Skeletal muscle tissue (tissue), 4 donors: ENCODE data around the gene PLXNA3. TPM values are rescaled to one million over a fixed set of nuclear protein-coding genes. Genes with fewer than 3 reads are reported as not detected.

Source experiments
- H3K27ac ChIP-seq: one replicate; pipeline ENCODE4 v1.7.0; 2013; ENCODE audit warnings: mild to moderate bottlenecking, low read depth, low read length, inconsistent platforms
- H3K27me3 ChIP-seq, 3 donors: one replicate each; pipeline ENCODE4 v1.7.0; 2013; ENCODE audit warnings: low read length in 3 of 3; ENCODE audit not compliant: control insufficient read depth in 3 of 3, insufficient read depth in 3 of 3
- H3K36me3 ChIP-seq, 3 donors: one replicate each; pipeline ENCODE4 v1.7.0; 2013; ENCODE audit warnings: low read length in 3 of 3; ENCODE audit not compliant: control insufficient read depth in 3 of 3, insufficient read depth in 3 of 3
- H3K4me1 ChIP-seq, 3 donors: one replicate each; pipeline ENCODE4 v1.7.0; 2013; ENCODE audit warnings: low read length in 3 of 3, mild to moderate bottlenecking in 3 of 3; ENCODE audit not compliant: control insufficient read depth in 3 of 3, insufficient read depth in 3 of 3
- H3K4me3 ChIP-seq, 3 donors: one replicate each; pipeline ENCODE4 v1.7.0; 2013; ENCODE audit warnings: low read length in 3 of 3
- H3K9ac ChIP-seq, 3 donors: one replicate each; pipeline ENCODE4 v1.7.0; 2013; ENCODE audit warnings: low read length in 3 of 3, mild to moderate bottlenecking in 3 of 3, moderate library complexity in 2 of 3, low read depth in 1 of 3
- H3K9me3 ChIP-seq, 3 donors: one replicate each; pipeline ENCODE4 v1.7.0; 2013; ENCODE audit warnings: low read length in 3 of 3; ENCODE audit not compliant: control insufficient read depth in 3 of 3
- total RNA-seq: library from RNA; depleted of rRNA; stranded (reverse); fragments of >200 nt; gene quantifications from one replicate; pipeline ENCODE4 v1.2.3, GENCODE V29; 2014
- donor health status: Osteomylitis.

PLXNA3 gene
- total RNA-seq, 1 donor from 2014 or later, result 9.9 TPM

DNA sequence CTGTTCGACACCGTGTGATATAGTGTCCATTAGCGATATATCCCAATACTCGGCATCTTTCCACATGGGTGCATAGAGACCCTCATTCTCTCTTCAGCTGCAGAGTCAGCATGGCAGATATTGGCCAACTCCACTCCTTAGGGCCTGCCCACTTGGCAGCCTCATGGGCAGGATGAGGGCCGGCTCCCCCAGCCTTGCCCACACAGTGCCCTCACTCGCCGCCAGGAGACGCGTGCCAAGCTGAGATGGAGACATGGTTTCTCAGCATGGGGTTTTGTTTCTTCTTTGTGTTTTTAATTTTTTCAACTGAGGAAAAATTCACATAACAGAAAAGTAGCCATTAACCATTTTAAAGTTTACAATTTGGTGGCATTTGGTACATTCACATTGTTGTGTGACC lies 5.3 kb upstream of the PLXNA3 start:
- H3K4me3 ChIP-seq, result no peak overlapping the region
- H3K9me3 ChIP-seq, result no peaks in the 10 kb centered on the region
- H3K36me3 ChIP-seq, result peaks cover 14 to 29% (median 23%) of the 10 kb centered on the region in 3 donors
- H3K9ac ChIP-seq, result no peak overlapping the region
- no peaks in the 10 kb centered on the region for H3K4me1 ChIP-seq
- no peaks in the 10 kb centered on the region for H3K27me3 ChIP-seq
- H3K27ac ChIP-seq, result no peak overlapping the region

DNA sequence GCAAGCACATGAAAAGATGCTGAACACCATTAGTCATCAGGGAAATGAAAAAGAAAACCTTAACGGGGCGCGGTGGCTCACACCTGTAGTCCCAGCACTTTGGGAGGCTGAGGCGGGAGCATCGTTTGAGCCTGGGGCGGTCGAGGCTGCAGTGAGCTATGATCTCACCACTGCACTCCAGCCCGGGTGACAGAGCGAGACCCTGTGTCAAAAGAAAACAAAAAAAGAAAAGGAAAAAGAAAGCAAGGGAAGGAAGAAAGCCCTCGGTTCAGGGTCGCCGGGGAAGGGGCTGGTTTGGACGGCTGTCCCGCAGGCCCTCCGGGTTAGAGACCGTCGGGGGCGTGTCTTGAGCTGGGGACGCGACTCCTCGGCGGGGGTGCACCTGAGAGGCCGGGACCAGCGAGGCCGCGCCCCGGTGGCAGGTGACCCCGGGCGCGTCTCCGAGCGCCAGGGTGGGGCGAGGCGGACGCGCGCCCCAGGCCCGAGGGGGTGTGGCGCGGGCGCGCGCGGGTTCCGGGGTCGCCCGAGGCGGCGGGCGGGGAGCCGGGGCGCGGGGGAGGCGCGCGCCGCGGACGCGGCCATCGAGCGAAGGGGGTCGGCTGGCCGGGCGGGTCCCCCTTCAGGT lies 478 bp upstream of the PLXNA3 start:
- peak overlapping the region in 1 of 3 donors; percentile 62 for H3K9ac ChIP-seq
- peaks cover 0 to 8% (median 2%) of the 10 kb centered on the region in 3 donors for H3K4me1 ChIP-seq
- H3K27ac ChIP-seq, result no peak overlapping the region

DNA sequence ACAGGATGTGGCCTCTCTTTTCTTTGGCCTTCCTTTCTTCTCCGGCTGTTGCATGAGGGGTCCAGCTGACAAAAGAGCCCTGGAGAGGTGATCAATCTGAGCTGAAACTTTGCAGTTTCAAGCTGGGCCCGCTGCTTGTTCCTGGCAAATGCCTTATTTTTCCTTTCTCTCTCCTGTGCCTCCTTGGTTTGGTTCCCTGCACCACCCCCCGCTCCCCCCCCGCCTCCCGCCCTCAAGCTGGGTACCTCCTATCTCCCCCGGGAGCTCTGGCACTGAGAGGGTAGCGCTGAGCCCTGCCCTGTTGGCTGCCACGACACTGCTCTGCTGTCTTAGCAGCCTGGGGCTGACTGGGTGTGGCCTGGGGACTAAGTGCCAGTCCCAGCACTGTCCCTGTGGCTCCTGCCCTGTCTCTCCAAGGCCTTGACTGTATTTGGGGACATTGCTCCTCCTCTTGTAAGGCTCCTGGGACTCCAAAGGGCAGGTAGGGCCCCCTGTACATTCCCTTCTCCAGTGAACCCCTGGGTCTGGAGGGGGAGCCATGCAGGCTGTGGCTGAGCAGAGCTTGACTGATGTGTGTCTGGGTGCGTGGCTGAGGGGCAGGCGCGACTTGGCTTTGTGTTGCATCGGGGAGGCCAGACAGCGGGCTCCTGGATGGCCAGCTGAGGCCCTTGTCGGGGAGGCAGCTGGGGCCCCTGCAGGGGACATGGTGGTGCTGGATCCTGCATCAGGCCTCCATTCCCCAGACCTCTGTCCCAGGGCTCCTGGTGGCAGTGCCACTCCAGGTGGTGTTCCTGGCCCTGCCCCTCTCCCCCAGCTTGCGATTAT lies 1.1 kb downstream of the PLXNA3 start:
- peak overlapping the region; percentile 10 to 68 (median 38) for H3K9ac ChIP-seq
- no peaks in the 10 kb centered on the region for H3K9me3 ChIP-seq
- H3K27ac ChIP-seq, result no peak overlapping the region
- peaks cover 0 to 8% (median 2%) of the 10 kb centered on the region in 3 donors for H3K4me1 ChIP-seq
- H3K4me3 ChIP-seq, result peak overlapping the region; percentile 48 to 67 (median 65)
- no peaks in the 10 kb centered on the region for H3K36me3 ChIP-seq
- no peaks in the 10 kb centered on the region for H3K27me3 ChIP-seq

More for the DNA sequence above, 478 bp upstream of the PLXNA3 start:
- Histone ChIP-seq H3K27me3 (no peaks in the 10 kb centered on the region), H3K4me3 (peak overlapping the region; percentile 38 to 56 (median 43)), H3K9me3 (no peaks in the 10 kb centered on the region), H3K36me3 (peaks cover 0 to 3% (median 1%) of the 10 kb centered on the region in 3 donors)

DNA sequence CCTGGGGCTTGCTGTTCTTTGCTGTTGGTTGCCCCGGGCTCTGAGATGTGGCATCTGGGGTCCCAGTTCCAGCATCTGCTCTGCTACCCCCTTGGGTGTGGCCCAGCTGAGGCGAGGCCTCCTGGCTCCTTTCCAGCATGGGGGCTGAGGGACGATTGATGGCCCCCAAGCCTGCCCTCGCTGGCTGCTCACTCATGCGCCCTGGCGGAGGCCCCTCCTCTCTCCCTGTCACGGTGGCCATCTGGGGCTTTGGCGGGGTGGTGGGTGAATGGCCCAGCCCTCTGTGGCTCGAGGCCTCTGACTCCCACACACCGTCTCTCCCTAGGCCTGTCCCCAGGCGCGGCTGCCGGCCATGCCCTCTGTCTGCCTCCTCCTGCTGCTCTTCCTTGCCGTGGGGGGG lies 1.8 kb downstream of the PLXNA3 start:
- Histone ChIP-seq H3K4me3 (peak overlapping the region in 1 of 3 donors; percentile 13), H3K9me3 (no peaks in the 10 kb centered on the region), H3K27me3 (no peaks in the 10 kb centered on the region), H3K4me1 (peaks cover 0 to 8% (median 2%) of the 10 kb centered on the region in 3 donors), H3K36me3 (no peaks in the 10 kb centered on the region), H3K9ac (peak overlapping the region in 1 of 3 donors; percentile 16), H3K27ac (no peak overlapping the region)

DNA sequence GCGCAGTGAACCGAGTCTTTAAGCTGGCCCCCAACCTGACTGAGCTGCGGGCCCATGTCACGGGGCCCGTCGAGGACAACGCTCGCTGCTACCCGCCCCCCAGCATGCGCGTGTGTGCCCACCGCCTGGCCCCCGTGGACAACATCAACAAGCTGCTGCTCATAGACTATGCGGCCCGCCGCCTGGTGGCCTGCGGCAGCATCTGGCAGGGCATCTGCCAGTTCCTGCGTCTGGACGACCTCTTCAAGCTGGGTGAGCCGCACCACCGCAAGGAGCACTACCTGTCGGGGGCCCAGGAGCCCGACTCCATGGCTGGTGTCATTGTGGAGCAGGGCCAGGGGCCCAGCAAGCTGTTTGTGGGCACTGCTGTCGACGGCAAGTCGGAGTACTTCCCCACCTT lies 2.2 kb downstream of the PLXNA3 start:
- no peaks in the 10 kb centered on the region for H3K9me3 ChIP-seq
- H3K9ac ChIP-seq, result no peak overlapping the region
- no peak overlapping the region for H3K27ac ChIP-seq
- no peaks in the 10 kb centered on the region for H3K27me3 ChIP-seq
- H3K4me3 ChIP-seq, result no peak overlapping the region
- H3K36me3 ChIP-seq, result no peaks in the 10 kb centered on the region
- H3K4me1 ChIP-seq, result peaks cover 0 to 8% (median 2%) of the 10 kb centered on the region in 3 donors

DNA sequence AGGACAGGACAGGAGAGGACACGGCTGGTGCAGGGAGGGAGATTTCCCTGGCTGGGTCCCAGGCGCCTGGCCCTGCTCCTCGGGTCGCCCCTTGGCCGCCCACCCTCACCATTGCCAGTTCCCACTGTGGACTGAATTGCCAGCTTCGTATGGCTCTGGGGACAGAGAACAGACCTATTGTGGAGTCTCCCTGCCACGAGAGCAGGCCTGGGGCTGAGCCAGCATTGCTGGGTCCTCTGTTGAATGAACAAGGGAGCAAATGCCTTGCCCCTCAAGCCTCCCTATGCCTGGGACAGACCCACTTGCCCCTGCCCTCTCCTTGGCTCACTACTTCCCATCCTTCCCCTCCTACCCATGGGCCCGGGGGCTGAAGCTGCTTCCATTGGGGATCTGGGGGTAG lies 4.3 kb downstream of the PLXNA3 start:
- H3K27me3 ChIP-seq, result no peaks in the 10 kb centered on the region
- peaks cover 0 to 3% (median 0%) of the 10 kb centered on the region in 3 donors for H3K36me3 ChIP-seq
- peaks cover 0 to 8% (median 2%) of the 10 kb centered on the region in 3 donors for H3K4me1 ChIP-seq
- H3K4me3 ChIP-seq, result no peak overlapping the region
- no peaks in the 10 kb centered on the region for H3K9me3 ChIP-seq
- no peak overlapping the region for H3K9ac ChIP-seq
- H3K27ac ChIP-seq, result no peak overlapping the region

DNA sequence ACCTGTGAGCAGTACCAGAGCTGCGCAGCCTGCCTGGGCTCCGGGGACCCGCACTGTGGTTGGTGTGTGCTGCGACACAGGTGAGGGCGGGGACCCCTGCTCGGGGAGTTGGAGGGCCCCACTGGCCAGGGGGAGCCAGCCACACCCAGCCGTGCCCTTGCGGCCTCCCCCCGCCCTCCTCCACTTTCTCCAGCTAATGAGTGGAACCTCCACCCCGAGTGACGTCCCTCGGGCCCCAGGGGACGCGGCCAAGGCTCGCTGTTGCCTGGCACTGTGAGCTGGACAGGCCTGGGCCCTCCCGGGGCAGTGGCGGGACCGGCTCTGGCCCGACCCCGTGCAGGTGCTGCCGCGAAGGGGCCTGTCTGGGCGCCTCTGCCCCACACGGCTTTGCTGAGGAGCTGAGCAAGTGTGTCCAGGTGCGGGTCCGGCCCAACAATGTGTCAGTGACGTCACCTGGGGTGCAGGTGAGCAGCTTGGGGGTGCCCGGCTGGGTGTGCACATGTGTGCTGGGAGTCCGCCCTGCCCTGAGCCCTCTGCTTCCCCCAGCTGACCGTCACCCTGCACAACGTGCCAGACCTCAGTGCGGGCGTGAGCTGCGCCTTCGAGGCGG lies 5.6 kb downstream of the PLXNA3 start:
- Histone ChIP-seq H3K36me3 (peaks cover 0 to 4% (median 3%) of the 10 kb centered on the region in 3 donors), H3K4me3 (no peak overlapping the region), H3K9me3 (no peaks in the 10 kb centered on the region), H3K27me3 (no peaks in the 10 kb centered on the region), H3K9ac (no peak overlapping the region), H3K4me1 (peaks cover 0 to 8% (median 2%) of the 10 kb centered on the region in 3 donors), H3K27ac (no peak overlapping the region)

DNA sequence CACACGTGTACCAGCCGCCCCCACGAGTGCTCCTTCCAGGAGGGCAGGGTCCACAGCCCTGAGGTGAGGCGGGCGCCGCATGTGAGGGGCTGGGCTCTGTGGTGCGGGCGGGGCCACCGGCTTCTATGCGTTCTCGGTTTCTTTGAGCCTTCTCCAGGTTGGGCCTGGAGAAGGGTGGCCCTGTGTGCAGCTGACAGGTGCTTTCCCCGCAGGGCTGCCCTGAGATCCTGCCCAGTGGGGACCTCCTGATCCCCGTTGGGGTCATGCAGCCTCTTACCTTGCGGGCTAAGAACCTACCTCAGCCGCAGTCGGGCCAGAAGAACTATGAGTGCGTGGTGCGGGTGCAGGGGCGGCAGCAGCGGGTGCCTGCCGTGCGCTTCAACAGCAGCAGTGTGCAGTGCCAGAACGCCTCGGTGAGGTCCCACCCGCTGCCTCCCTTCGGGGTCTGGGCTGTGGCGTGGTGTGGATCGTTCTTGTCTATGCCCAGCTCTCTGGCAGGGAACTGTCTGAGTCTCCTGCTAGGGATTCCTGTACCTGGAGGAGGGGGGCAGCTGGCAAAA lies 6.8 kb downstream of the PLXNA3 start:
- Histone ChIP-seq H3K27ac (no peak overlapping the region), H3K27me3 (no peaks in the 10 kb centered on the region), H3K4me3 (no peak overlapping the region), H3K9me3 (no peaks in the 10 kb centered on the region), H3K4me1 (peaks cover 0 to under 1% (median 0%) of the 10 kb centered on the region in 3 donors), H3K36me3 (peaks cover 0 to 6% (median 3%) of the 10 kb centered on the region in 3 donors), H3K9ac (no peak overlapping the region)

DNA sequence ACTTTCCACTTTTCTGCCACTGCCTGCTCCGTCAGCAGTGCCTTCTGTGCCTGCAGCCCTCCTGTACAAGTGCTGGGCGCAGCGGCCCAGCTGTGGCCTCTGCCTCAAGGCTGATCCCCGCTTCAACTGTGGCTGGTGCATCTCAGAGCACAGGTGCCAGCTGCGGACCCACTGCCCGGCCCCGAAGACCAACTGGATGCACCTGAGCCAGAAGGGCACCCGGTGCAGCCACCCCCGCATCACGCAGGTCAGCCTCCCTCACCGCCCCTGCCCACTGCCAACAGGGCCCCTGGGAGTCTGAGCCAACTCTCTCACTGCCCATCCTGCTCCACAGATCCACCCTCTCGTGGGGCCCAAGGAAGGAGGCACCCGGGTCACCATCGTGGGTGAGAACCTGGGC lies 7.5 kb downstream of the PLXNA3 start:
- H3K9ac ChIP-seq, result no peak overlapping the region
- H3K27ac ChIP-seq, result no peak overlapping the region
- H3K9me3 ChIP-seq, result no peaks in the 10 kb centered on the region
- H3K36me3 ChIP-seq, result peaks cover 1 to 9% (median 3%) of the 10 kb centered on the region in 3 donors
- H3K4me1 ChIP-seq, result no peaks in the 10 kb centered on the region
- no peak overlapping the region for H3K4me3 ChIP-seq
- H3K27me3 ChIP-seq, result no peaks in the 10 kb centered on the region
